HEK293 (cell line): ENCODE results near the gene LRP5.

Source experiments
- CTCF ChIP-seq: fragments of 450-650 bp; formaldehyde crosslinking; IDR thresholded peaks from 2 replicates; pipeline ENCODE4 v1.5.1; 2016; ENCODE audit warnings: missing biosample characterization, missing genetic modification characterization
- REST ChIP-seq: fragments of 450-650 bp; formaldehyde crosslinking; IDR thresholded peaks from 2 replicates; pipeline ENCODE4 v1.5.1; 2016; ENCODE audit warnings: missing biosample characterization, missing genetic modification characterization
- ZBTB17 ChIP-seq: fragments of 450-650 bp; formaldehyde crosslinking; IDR thresholded peaks from 2 replicates; pipeline ENCODE4 v1.5.1; 2016; ENCODE audit warnings: missing biosample characterization, missing genetic modification characterization
- ZEB2 ChIP-seq: fragments of 450-650 bp; formaldehyde crosslinking; IDR thresholded peaks from 2 replicates; pipeline ENCODE4 v1.5.1; 2016; ENCODE audit warnings: missing biosample characterization, missing genetic modification characterization
- ZNF311 ChIP-seq: fragments of 450-650 bp; formaldehyde crosslinking; IDR thresholded peaks from 2 replicates; pipeline ENCODE4 v1.5.1; 2017; ENCODE audit warnings: missing biosample characterization, missing genetic modification characterization, borderline replicate concordance
- ZNF544 ChIP-seq: fragments of 450-650 bp; formaldehyde crosslinking; IDR thresholded peaks from 2 replicates; pipeline ENCODE4 v1.5.0; 2017; ENCODE audit warnings: missing biosample characterization, missing genetic modification characterization
- ZNF791 ChIP-seq: fragments of 450-650 bp; formaldehyde crosslinking; IDR thresholded peaks from 2 replicates; pipeline ENCODE4 v1.5.1; 2016; ENCODE audit warnings: missing biosample characterization, missing genetic modification characterization
- TF ChIP-seq, protein P1 (sequence below): fragments of 450-650 bp; formaldehyde crosslinking; IDR thresholded peaks from 2 replicates; pipeline ENCODE4 v1.5.1; 2017; ENCODE audit warnings: missing biosample characterization, mild to moderate bottlenecking, missing genetic modification characterization, moderate library complexity

DNA sequence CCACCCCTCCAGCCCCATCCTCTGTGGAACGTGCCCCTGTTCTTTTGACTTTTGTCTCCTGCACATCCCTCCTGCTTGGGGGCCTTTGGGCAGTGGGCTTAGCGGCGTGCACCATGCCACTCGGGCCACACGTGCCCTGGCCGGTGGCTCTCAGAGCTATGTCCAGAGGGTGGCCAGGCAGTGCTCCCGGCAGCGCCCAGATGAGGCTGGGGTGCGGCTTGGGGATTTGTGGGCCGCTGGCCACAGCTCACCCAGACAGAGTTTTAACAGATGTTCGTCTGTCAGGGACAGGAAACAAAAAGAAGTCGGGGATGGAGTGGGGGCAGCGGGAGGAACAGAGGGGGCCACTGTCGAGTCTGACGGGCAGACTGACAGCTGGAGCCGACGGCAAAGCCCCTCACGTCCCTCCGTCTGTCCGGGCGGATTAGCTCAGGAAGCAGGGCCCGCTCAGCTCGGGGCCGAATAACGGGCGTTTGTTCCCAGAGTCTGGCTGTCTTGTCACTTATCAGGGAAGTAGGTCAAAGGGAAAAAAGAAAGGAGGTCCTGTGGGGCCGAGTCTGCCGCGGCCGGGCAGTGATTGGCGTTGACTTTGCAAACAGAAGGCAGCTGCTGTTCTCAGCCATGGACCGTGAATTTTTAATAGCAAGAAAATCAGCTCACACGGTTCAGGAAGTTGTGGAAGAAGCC, 61.6 kb downstream of the LRP5 start:
- TF ChIP-seq CTCF (tag by site-specific recombination) (no peak), REST (no peak), ZNF791 (tag by site-specific recombination) (no peak), ZNF544 (tag by site-specific recombination) (no peak), ZBTB17 (tag by site-specific recombination) (no peak), ZEB2 (tag by site-specific recombination) (no peak), ZNF311 (no peak)
- TF ChIP-seq, protein P1, sequence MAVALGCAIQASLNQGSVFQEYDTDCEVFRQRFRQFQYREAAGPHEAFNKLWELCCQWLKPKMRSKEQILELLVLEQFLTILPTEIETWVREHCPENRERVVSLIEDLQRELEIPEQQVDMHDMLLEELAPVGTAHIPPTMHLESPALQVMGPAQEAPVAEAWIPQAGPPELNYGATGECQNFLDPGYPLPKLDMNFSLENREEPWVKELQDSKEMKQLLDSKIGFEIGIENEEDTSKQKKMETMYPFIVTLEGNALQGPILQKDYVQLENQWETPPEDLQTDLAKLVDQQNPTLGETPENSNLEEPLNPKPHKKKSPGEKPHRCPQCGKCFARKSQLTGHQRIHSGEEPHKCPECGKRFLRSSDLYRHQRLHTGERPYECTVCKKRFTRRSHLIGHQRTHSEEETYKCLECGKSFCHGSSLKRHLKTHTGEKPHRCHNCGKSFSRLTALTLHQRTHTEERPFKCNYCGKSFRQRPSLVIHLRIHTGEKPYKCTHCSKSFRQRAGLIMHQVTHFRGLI (tag by site-specific recombination) = no peak
